WTC11 (cell line): ENCODE measurements around the gene CORO2B.

Experiments used
- ATF2 ChIP-seq: sonication (generic); formaldehyde crosslinking; IDR thresholded peaks from 2 replicates; pipeline ENCODE4 v1.8.1; 2022; ENCODE audit warnings: low read depth, missing genetic modification reagents, borderline replicate concordance
- CBFB ChIP-seq: sonication (generic); formaldehyde crosslinking; IDR thresholded peaks from 2 replicates; pipeline ENCODE4 v1.8.1; 2022; ENCODE audit warnings: mild to moderate bottlenecking, low read depth, missing genetic modification reagents
- CREM ChIP-seq: sonication (generic); formaldehyde crosslinking; IDR thresholded peaks from 2 replicates; pipeline ENCODE4 v1.8.1; 2022; ENCODE audit warnings: mild to moderate bottlenecking, missing genetic modification reagents, moderate library complexity
- CTCF ChIP-seq: fragments of 200-600 bp; IDR thresholded peaks from 2 replicates; pipeline ENCODE4 v1.8.0; 2022; ENCODE audit warnings: antibody characterized with exemption
- EMX1 ChIP-seq: fragments of 250-450 bp; sonication (Bioruptor Pico); IDR thresholded peaks from 2 replicates; pipeline ENCODE4 v1.8.0; 2021; ENCODE audit warnings: mild to moderate bottlenecking
- ETV6 ChIP-seq: sonication (generic); formaldehyde crosslinking; IDR thresholded peaks from 2 replicates; pipeline ENCODE4 v1.8.1; 2022; ENCODE audit warnings: mild to moderate bottlenecking, missing genetic modification reagents
- GABPB1 ChIP-seq: sonication (generic); formaldehyde crosslinking; IDR thresholded peaks from 2 replicates; pipeline ENCODE4 v1.8.1; 2023; ENCODE audit warnings: mild to moderate bottlenecking, missing genetic modification reagents
- GRHL2 ChIP-seq: fragments of 250-450 bp; sonication (Bioruptor Pico); IDR thresholded peaks from 2 replicates; pipeline ENCODE4 v1.8.0; 2022; ENCODE audit warnings: mild to moderate bottlenecking, moderate library complexity; ENCODE audit not compliant: insufficient replicate concordance, severe bottlenecking
- NFYB ChIP-seq: sonication (generic); formaldehyde crosslinking; conservative IDR thresholded peaks from 2 replicates; pipeline ENCODE4 v1.8.0; 2022; ENCODE audit warnings: low read depth, missing genetic modification reagents
- ZBTB21 ChIP-seq: sonication (generic); formaldehyde crosslinking; IDR thresholded peaks from 2 replicates; pipeline ENCODE4 v1.8.1; 2023; ENCODE audit warnings: mild to moderate bottlenecking, missing genetic modification reagents, borderline replicate concordance
- ZNF219 ChIP-seq: sonication (generic); formaldehyde crosslinking; IDR thresholded peaks from 2 replicates; pipeline ENCODE4 v1.8.0; 2023; ENCODE audit warnings: missing genetic modification reagents, mild to moderate bottlenecking, borderline replicate concordance
- ZNF281 ChIP-seq: sonication (generic); formaldehyde crosslinking; IDR thresholded peaks from 2 replicates; pipeline ENCODE4 v1.8.0; 2023; ENCODE audit warnings: mild to moderate bottlenecking, missing genetic modification reagents
- ZNF671 ChIP-seq: fragments of 250-450 bp; sonication (Bioruptor Pico); IDR thresholded peaks from 2 replicates; pipeline ENCODE4 v1.8.0; 2021; ENCODE audit warnings: mild to moderate bottlenecking

- TF ChIP-seq ZBTB21 = no peak
- no peak for TF ChIP-seq ATF2 (CRISPR knock-in tag)
- TF ChIP-seq GRHL2 (CRISPR knock-in tag) = no peak
- TF ChIP-seq NFYB (CRISPR knock-in tag) = no peak
- no peak for TF ChIP-seq EMX1
- TF ChIP-seq CTCF = no peak
- TF ChIP-seq ZNF671 (CRISPR knock-in tag) = no peak
- TF ChIP-seq CREM (CRISPR knock-in tag) = no peak
- TF ChIP-seq ETV6 = no peak
- no peak for TF ChIP-seq ZNF281
- TF ChIP-seq GABPB1 (CRISPR knock-in tag) = no peak
- TF ChIP-seq CBFB (CRISPR knock-in tag) = no peak
- TF ChIP-seq ZNF219 (CRISPR knock-in tag) = no peak
Measured at GRCh38 chr15:68676011-68676605, 97.3 kb downstream of the CORO2B start.
